T-cell (primary cell): ENCODE measurements around the gene PVALB. TPM values are rescaled to one million over a fixed set of nuclear protein-coding genes. Genes with fewer than 3 reads are reported as not detected.
A peak's percentile ranks its signal among the peaks of the same experiment; 100 is the strongest.

Source experiments
- ATAC-seq, 4 experiments: fragments of 200-7000 bp in 3 of 4; fragments of 150-1000 bp in 1 of 4; cut with Tn5 transposase; replicated peaks in 1 of 4; 1 replicate in 3 of 4; 2 replicates in 1 of 4; pipeline ENCODE4 v1.10.0; 2021; ENCODE audit warnings: moderate library complexity in 3 of 4, mild to moderate bottlenecking in 2 of 4, moderate number of reproducible peaks in 1 of 4
- CTCF ChIA-PET, 2 donors: fragments of 300-600 bp; sonication (Branson Sonifier 250); formaldehyde crosslinking; loops; one replicate each; lab custom pipeline; 2022; ENCODE audit warnings: antibody characterized with exemption in 2 of 2; lab: Charles Lee
- POLR2A ChIA-PET, 2 donors: fragments of 300-600 bp; sonication (Branson Sonifier 250); formaldehyde crosslinking; loops; one replicate each; lab custom pipeline; 2022; ENCODE audit warnings: antibody characterized with exemption in 2 of 2; lab: Charles Lee
- DNase-seq, 35 experiments: peaks; one replicate each; pipeline versions ENCODE4 v3.0.0 to v3.0.0-alpha.2; 2013 to 2023
- H3K27ac ChIP-seq: one replicate; pipeline ENCODE4 v1.5.1; 2013; ENCODE audit warnings: low read length
- H3K27me3 ChIP-seq, 2 experiments: replicated peaks in 1 of 2; 1 replicate in 1 of 2; 2 replicates in 1 of 2; pipeline versions ENCODE4 v1.6.1 to v1.7.0; 2013; ENCODE audit warnings: low read length in 1 of 2, mixed read lengths in 1 of 2; ENCODE audit not compliant: control insufficient read depth in 2 of 2, insufficient read depth in 2 of 2; ENCODE audit errors: extremely low read depth in 1 of 2
- H3K36me3 ChIP-seq, 2 donors: 1 replicate in 1 of 2; 2 replicates in 1 of 2; pipeline versions ENCODE4 v1.6.1 to v1.7.0; 2013; ENCODE audit warnings: low read length in 1 of 2; ENCODE audit not compliant: control insufficient read depth in 2 of 2, insufficient read depth in 1 of 2; ENCODE audit errors: extremely low read depth in 1 of 2
- H3K4me1 ChIP-seq, 2 experiments: 1 replicate in 1 of 2; 2 replicates in 1 of 2; pipeline versions ENCODE4 v1.6.1 to v1.7.0; 2013; ENCODE audit warnings: low read length in 2 of 2, mixed read lengths in 1 of 2; ENCODE audit not compliant: insufficient read depth in 2 of 2, control insufficient read depth in 1 of 2; ENCODE audit errors: extremely low read depth in 1 of 2
- H3K4me3 ChIP-seq, 2 donors: 1 replicate in 1 of 2; 2 replicates in 1 of 2; pipeline versions ENCODE4 v1.5.1 to v1.7.0; 2013; ENCODE audit warnings: mild to moderate bottlenecking in 2 of 2, low read length in 1 of 2, moderate library complexity in 1 of 2; ENCODE audit not compliant: control insufficient read depth in 1 of 2; ENCODE audit errors: extremely low read depth in 1 of 2
- H3K9me3 ChIP-seq: 2 replicates; pipeline ENCODE4 v1.7.0; 2013
- H3K27ac Mint-ChIP-seq, 2 donors: one replicate each; pipeline ENCODE4 v1.8.0; 2020 to 2021; ENCODE audit warnings: mild to moderate bottlenecking in 2 of 2, mixed read lengths in 2 of 2
- H3K27me3 Mint-ChIP-seq, 2 donors: one replicate each; pipeline ENCODE4 v1.8.0; 2021 to 2022; ENCODE audit warnings: mixed read lengths in 2 of 2
- H3K36me3 Mint-ChIP-seq: one replicate; pipeline ENCODE4 v1.8.0; 2021; ENCODE audit warnings: mixed read lengths
- H3K4me1 Mint-ChIP-seq, 3 donors: one replicate each; pipeline ENCODE4 v1.8.0; 2020 to 2022; ENCODE audit warnings: mixed read lengths in 3 of 3, mild to moderate bottlenecking in 1 of 3
- H3K4me3 Mint-ChIP-seq, 3 donors: one replicate each; pipeline ENCODE4 v1.8.0; 2020 to 2022; ENCODE audit warnings: mild to moderate bottlenecking in 3 of 3, mixed read lengths in 3 of 3, moderate library complexity in 3 of 3
- H3K9me3 Mint-ChIP-seq, 3 donors: one replicate each; pipeline ENCODE4 v1.8.0; 2020 to 2022; ENCODE audit warnings: mixed read lengths in 3 of 3
- WGBS: methylation state at CpG from one replicate; pipeline ENCODE4 v1.1.5; 2013; ENCODE audit warnings: missing lambda C conversion rate; ENCODE audit not compliant: insufficient coverage; 5-methylcytosine and 5-hydroxymethylcytosine counted together
- total RNA-seq, 35 experiments: library from RNA in 6 of 35; stranded (reverse) in 6 of 35; fragments of 120-200 nt in 1 of 35; gene quantifications; one replicate each; pipeline versions ENCODE4 v1.2.1 to v1.2.4 and lab custom pipeline; 2013 to 2026

Gene PVALB, protein sequence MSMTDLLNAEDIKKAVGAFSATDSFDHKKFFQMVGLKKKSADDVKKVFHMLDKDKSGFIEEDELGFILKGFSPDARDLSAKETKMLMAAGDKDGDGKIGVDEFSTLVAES
- not detected for total RNA-seq
- total RNA-seq (2013): not detected
- 0 to 0.12 (median 0) reads per million in 29 experiments for total RNA-seq (lab: John Stamatoyannopoulos, UW)

DNA sequence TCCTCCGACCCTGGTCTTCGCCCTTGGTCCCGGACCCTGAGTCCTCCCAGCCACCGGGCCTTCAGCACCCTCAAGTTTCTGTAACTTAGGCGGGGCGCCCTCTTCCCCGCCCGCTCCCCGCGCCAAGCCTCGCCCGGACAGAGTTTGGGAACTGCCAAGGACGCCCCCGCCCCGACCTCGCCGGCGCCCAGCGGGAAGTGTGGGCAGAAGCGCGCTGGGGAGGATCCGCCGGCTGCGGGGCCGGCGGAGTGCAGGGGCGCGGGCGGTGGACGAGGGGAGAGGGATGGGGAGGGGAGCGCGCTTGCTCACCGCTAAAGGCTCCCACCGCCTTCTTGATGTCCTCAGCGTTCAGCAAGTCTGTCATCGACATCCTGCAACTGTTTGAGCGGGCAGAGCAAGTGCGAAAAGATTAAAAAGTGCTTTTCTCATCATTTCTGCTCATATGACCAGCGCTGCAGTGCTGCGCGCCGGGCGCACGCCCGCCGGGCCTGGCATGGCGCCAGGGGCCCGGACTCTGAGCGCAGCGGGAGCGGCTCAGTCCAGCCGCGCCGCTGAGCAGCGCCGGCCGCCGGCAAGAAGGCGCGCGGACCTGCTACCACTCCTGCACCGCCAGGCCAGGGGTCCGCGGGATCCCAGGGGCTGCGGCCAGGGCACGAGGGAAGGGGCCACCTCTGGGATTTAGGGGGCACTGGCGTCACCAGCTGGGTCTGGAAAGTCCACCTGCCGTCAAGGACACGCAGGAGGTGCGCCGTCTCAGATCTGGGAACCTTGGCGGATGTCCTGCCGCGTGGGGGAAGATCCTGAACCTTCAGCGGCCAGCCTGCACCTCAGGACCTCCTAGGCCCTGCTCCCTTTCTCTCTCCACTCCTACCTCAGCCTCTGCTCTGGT, at the start of gene PVALB:
PVALB (minus strand) TSS at position 400 of the 889 bp plus-strand sequence; CDS start at position 370, 30 bp downstream.
- Histone ChIP-seq H3K4me3 (no peak within 1 kb of the TSS), H3K27ac (no peak within 1 kb of the TSS), H3K4me1 (peaks cover 2 to 14% of the 10 kb centered on the region in 2 experiments), H3K9me3 (no peaks in the 10 kb centered on the region), H3K27me3 (peaks cover 0 to 63% of the 10 kb centered on the region in 2 experiments), H3K36me3 (no peaks in the 10 kb centered on the region)
- H3K9me3 Mint-ChIP-seq: no peaks in the 10 kb centered on the region
- H3K4me3 Mint-ChIP-seq: peak within 1 kb of the TSS in 2 of 3 donors; percentile 25 to 65
- ATAC-seq: peak in 2 of 4 experiments; percentile 49 to 50
- H3K36me3 Mint-ChIP-seq: no peaks in the 10 kb centered on the region
- peak in 1 of 35 experiments; percentile 5 for DNase-seq
- peaks cover 62 to 85% of the 10 kb centered on the region in 2 donors for H3K27me3 Mint-ChIP-seq
- peak within 1 kb of the TSS in 1 of 2 donors; percentile 39 for H3K27ac Mint-ChIP-seq
- CTCF ChIA-PET: no interaction called here
- H3K4me1 Mint-ChIP-seq: peaks cover 4 to 15% (median 11%) of the 10 kb centered on the region in 3 donors
- POLR2A ChIA-PET: no interaction called here
- 4% methylated on average over 70 of the region's 75 CpGs for WGBS

DNA sequence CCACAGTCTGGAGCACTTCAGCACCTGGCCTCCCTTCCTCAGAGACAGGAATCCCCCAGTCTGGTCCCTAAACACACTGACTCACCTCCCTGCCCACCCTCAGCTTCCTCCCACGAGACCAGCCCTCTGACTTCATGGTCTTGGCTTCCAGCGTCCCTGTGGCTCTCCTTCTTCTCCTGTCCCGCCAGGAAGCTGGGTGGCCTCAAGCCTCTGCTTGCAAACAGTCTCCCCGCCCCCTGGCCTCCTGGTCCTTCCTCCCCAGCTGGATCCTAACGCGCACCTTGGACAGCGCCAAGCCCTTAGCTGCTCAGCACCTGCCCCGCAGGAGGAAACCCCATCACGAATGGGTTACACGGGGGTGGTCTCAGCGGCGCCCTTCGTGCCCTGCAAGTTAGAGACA, 48.5 kb upstream of the PVALB start:
- H3K9me3 ChIP-seq: no peaks in the 10 kb centered on the region
- no peaks in the 10 kb centered on the region for H3K9me3 Mint-ChIP-seq
- H3K4me3 ChIP-seq: no peak overlapping the region
- peaks cover 0 to 22% of the 10 kb centered on the region in 2 experiments for H3K4me1 ChIP-seq
- DNase-seq (no peak), ATAC-seq (no peak)
- peaks cover 6 to 20% (median 18%) of the 10 kb centered on the region in 3 donors for H3K4me1 Mint-ChIP-seq
- peaks cover 0 to 7% of the 10 kb centered on the region in 2 experiments for H3K27me3 ChIP-seq
- ChIA-PET POLR2A (no interaction called here), CTCF (no interaction called here)
- no peak overlapping the region for H3K4me3 Mint-ChIP-seq
- 88% methylated on average over 11 of the region's 13 CpGs for WGBS
- H3K27me3 Mint-ChIP-seq: peaks cover 0 to 2% of the 10 kb centered on the region in 2 donors
- H3K27ac Mint-ChIP-seq: no peak overlapping the region
- no peak overlapping the region for H3K27ac ChIP-seq
- H3K36me3 Mint-ChIP-seq: peaks cover 31% of the 10 kb centered on the region
- H3K36me3 ChIP-seq: no peaks in the 10 kb centered on the region

DNA sequence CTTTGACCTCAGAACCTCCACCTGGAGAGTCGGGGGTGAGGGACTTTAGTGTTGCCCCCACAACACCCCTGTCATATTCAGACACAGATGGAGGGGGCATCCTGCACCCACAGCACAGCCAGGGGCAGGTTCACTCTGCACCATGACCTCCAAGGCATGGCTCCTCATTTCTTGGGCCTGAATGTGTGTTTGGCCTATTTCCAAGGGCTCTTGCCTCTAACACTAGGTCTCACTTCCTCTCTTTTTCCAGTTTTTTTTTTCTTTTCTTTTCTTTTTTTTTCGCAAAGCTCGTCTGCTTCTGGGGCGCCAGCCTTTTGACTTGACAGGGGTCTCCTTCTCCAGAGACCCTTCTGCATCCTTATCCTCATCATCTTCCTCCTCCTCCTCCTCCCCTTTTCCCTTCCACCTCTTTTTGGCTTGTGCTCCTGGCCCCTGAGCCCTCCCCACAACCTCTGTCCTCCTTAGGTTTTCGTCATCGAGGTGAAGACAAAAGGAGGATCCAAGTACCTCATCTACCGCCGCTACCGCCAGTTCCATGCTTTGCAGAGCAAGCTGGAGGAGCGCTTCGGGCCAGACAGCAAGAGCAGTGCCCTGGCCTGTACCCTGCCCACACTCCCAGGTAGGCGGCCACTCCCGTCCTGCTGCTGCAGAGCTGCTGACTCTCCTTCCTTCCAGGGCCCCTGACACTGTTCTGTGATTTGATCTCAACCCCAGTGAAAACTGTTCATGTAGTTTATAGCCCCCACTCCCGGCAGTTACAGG, 47.8 kb upstream of the PVALB start:
- ChIA-PET POLR2A (no interaction called here), CTCF (no interaction called here)
- 94% methylated on average over 9 of the region's 14 CpGs for WGBS
- ATAC-seq (no peak), DNase-seq (no peak)
- H3K27me3 Mint-ChIP-seq: peaks cover 0 to 2% of the 10 kb centered on the region in 2 donors
- Histone ChIP-seq H3K36me3 (no peaks in the 10 kb centered on the region), H3K27me3 (peaks cover 0 to 7% of the 10 kb centered on the region in 2 experiments), H3K4me3 (no peak overlapping the region), H3K27ac (no peak overlapping the region), H3K4me1 (peaks cover 0 to 25% of the 10 kb centered on the region in 2 experiments), H3K9me3 (no peaks in the 10 kb centered on the region)
- no peak overlapping the region for H3K27ac Mint-ChIP-seq
- H3K4me3 Mint-ChIP-seq: no peak overlapping the region
- H3K9me3 Mint-ChIP-seq: no peaks in the 10 kb centered on the region
- H3K4me1 Mint-ChIP-seq: peaks cover 12 to 25% (median 23%) of the 10 kb centered on the region in 3 donors
- peaks cover 31% of the 10 kb centered on the region for H3K36me3 Mint-ChIP-seq

DNA sequence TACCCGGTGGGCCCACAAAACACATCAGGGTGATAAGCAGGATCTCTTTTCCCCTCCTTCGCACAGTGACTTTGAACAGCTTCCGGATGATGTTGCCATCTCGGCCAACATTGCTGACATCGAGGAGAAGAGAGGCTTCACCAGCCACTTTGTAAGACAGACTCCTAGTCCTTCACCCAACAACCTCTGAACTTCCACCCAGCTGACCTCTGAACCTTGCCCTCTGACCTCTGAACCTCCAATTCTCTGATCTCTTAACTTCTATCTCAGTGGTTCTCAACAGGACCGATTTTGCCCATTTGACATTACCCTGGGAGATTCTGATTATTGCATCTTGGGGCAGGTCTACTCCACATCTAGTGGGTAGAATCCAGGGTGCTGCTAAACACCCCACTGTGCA, 47.1 kb upstream of the PVALB start:
- no peaks in the 10 kb centered on the region for H3K36me3 ChIP-seq
- no peaks in the 10 kb centered on the region for H3K9me3 ChIP-seq
- Mint-ChIP-seq H3K27ac (no peak overlapping the region), H3K9me3 (no peaks in the 10 kb centered on the region), H3K27me3 (peaks cover 0 to 2% of the 10 kb centered on the region in 2 donors), H3K4me1 (peaks cover 12 to 25% (median 23%) of the 10 kb centered on the region in 3 donors), H3K4me3 (no peak overlapping the region), H3K36me3 (peaks cover 31% of the 10 kb centered on the region)
- DNase-seq (no peak), ATAC-seq (no peak)
- no peak overlapping the region for H3K27ac ChIP-seq
- H3K4me3 ChIP-seq: no peak overlapping the region
- ChIA-PET CTCF (no interaction called here), POLR2A (no interaction called here)
- 82% methylated on average over 1 of the region's 6 CpGs for WGBS
- peaks cover 0 to 5% of the 10 kb centered on the region in 2 experiments for H3K27me3 ChIP-seq
- H3K4me1 ChIP-seq: peaks cover 0 to 25% of the 10 kb centered on the region in 2 experiments

DNA sequence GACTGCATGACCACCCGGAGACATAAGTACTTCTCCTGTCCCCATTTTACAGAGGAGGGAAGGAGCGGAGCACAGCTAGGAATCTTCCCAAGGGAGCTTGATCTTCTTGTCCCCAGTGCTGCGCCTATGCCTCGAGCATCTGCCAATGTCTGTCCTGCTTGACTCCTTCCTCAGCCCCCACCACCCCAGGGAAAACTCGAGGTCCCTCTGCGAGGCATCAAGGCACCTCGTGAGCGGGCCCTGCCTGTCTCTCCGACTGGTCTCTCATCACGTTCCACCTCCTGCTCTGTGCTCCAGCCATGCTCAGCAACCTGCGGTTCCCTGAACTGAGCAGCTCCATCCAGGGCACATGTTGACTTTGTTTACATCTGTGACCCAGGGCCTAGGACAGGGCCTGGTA, 46.4 kb upstream of the PVALB start:
- DNase-seq (no peak), ATAC-seq (no peak)
- ChIA-PET POLR2A (no interaction called here), CTCF (no interaction called here)
- Mint-ChIP-seq H3K4me3 (no peak overlapping the region), H3K27me3 (peaks cover 0 to 2% of the 10 kb centered on the region in 2 donors), H3K9me3 (no peaks in the 10 kb centered on the region), H3K27ac (no peak overlapping the region), H3K4me1 (peaks cover 12 to 25% (median 23%) of the 10 kb centered on the region in 3 donors), H3K36me3 (peaks cover 31% of the 10 kb centered on the region)
- Histone ChIP-seq H3K27ac (no peak overlapping the region), H3K4me1 (peaks cover 0 to 25% of the 10 kb centered on the region in 2 experiments), H3K9me3 (no peaks in the 10 kb centered on the region), H3K27me3 (peaks cover 0 to 5% of the 10 kb centered on the region in 2 experiments), H3K4me3 (no peak overlapping the region), H3K36me3 (no peaks in the 10 kb centered on the region)
- WGBS: 94% methylated on average over 9 of the region's 11 CpGs
